OCI-LY1 (cell line): ENCODE measurements around the gene HAPLN3.

Experiments used
- H2AFZ ChIP-seq: fragments of 200-600 bp; sonication (generic), shearing (Covaris generic); 2 replicates; pipeline ENCODE4 v1.6.0; 2014; ENCODE audit warnings: antibody characterized with exemption, mild to moderate bottlenecking, low read length
- H3F3A ChIP-seq: fragments of 200-600 bp; sonication (generic), shearing (Covaris generic); 2 replicates; pipeline ENCODE4 v1.6.0; 2014; ENCODE audit warnings: mild to moderate bottlenecking, antibody characterized with exemption, low read length, moderate library complexity; ENCODE audit not compliant: insufficient read depth
- H3K27ac ChIP-seq: fragments of 200-600 bp; sonication (generic); 2 replicates; pipeline ENCODE4 v1.5.1; 2014; ENCODE audit warnings: low read length, mixed run types, mild to moderate bottlenecking, low read depth; ENCODE audit not compliant: poor library complexity, severe bottlenecking
- H3K27me3 ChIP-seq: fragments of 200-600 bp; sonication (generic); 2 replicates; pipeline ENCODE4 v1.6.0; 2014; ENCODE audit warnings: antibody characterized with exemption, mild to moderate bottlenecking, low read length, moderate library complexity; ENCODE audit not compliant: insufficient read depth
- H3K36me3 ChIP-seq: fragments of 200-600 bp; sonication (generic); 2 replicates; pipeline ENCODE4 v1.6.1; 2014; ENCODE audit warnings: mild to moderate bottlenecking, antibody characterized with exemption, low read length, moderate library complexity, mixed read lengths; ENCODE audit not compliant: insufficient read depth
- H3K4me1 ChIP-seq: fragments of 200-600 bp; sonication (generic); 2 replicates; pipeline ENCODE4 v1.5.1; 2014; ENCODE audit warnings: mild to moderate bottlenecking, low read length, moderate library complexity; ENCODE audit not compliant: insufficient read depth, severe bottlenecking
- H3K4me2 ChIP-seq: fragments of 200-600 bp; sonication (generic), shearing (Covaris generic); 2 replicates; pipeline ENCODE4 v1.6.1; 2014; ENCODE audit warnings: low read length
- H3K4me3 ChIP-seq: fragments of 200-600 bp; sonication (generic); 2 replicates; pipeline ENCODE4 v1.5.1; 2014; ENCODE audit warnings: low read length, low read depth, mild to moderate bottlenecking, mixed read lengths; ENCODE audit not compliant: poor library complexity, severe bottlenecking
- H3K79me2 ChIP-seq: fragments of 200-600 bp; shearing (Covaris generic); 2 replicates; pipeline ENCODE4 v1.6.1; 2016; ENCODE audit warnings: mixed run types, low read length, mixed read lengths; ENCODE audit not compliant: insufficient read depth
- H3K9ac ChIP-seq: fragments of 200-600 bp; sonication (generic), shearing (Covaris generic); 2 replicates; pipeline ENCODE4 v1.6.1; 2014; ENCODE audit warnings: mild to moderate bottlenecking, low read length, mixed read lengths
- H3K9me2 ChIP-seq: fragments of 200-600 bp; sonication (generic), shearing (Covaris generic); 2 replicates; pipeline ENCODE4 v1.6.1; 2014; ENCODE audit warnings: low read depth, mild to moderate bottlenecking, low read length, mixed read lengths
- H3K9me3 ChIP-seq: fragments of 200-600 bp; shearing (Covaris generic); 2 replicates; pipeline ENCODE4 v1.6.1; 2014; ENCODE audit warnings: low read length, mixed read lengths
- H4K20me1 ChIP-seq: fragments of 200-600 bp; sonication (generic), shearing (Covaris generic); 2 replicates; pipeline ENCODE4 v1.6.0; 2016; ENCODE audit warnings: mild to moderate bottlenecking, low read length; ENCODE audit not compliant: insufficient read depth
- EZH2 ChIP-seq: fragments of 200-600 bp; sonication (generic), shearing (Covaris generic); IDR thresholded peaks from 2 replicates; pipeline ENCODE4 v1.8.0; 2017; ENCODE audit warnings: borderline replicate concordance, mixed run types, mild to moderate bottlenecking, antibody characterized with exemption, low read length, moderate library complexity, mixed read lengths
- TF ChIP-seq, protein P1 (sequence below): fragments of 200-600 bp; sonication (generic), shearing (Covaris generic); IDR thresholded peaks from 2 replicates; pipeline ENCODE4 v1.5.1; 2017; ENCODE audit warnings: mild to moderate bottlenecking, antibody characterized with exemption, low read length, moderate library complexity, mixed read lengths

Gene HAPLN3

DNA sequence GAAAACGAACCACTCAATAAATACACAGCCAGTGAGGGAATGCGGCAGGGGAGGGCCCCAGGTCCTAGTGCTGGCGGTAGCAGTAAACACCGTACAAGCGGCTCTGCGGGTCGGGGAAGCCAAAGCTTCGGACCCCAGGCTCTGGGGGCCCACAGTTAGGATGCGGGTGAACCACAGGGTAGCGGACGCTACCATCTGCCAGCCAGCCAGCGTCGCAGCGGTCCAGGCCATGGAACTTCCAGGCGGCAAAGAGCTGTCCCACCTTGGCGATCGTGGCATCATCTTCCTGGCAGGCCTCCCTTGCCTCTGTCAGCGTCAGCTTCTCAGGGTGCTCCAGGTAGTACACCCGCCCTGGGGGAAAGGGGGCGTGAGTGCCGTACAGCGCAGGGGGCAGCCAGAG, 17.4 kb downstream of the HAPLN3 start:
- no peak overlapping the region for H2AFZ ChIP-seq

DNA sequence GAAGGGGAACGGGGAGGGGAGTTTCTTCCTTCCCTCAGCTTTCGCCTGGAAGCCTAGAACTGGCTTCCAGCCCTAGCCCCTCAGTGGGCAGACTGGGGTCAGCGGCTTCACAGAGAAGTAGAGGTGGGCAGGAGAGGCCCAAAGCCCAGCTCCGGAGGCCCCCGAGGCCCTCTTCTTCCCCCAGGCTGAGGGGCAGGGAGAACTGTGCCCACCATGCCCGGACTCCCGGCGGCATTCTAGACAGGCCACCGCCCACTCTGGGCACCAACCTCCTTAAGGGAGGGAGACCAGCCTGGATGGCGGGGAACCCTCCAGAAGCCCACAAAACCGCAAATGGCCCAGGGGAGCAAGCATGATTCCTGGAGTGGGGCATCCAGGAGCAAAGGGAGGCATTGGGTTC, 17.9 kb downstream of the HAPLN3 start:
- H3K27ac ChIP-seq: no peak overlapping the region
- TF ChIP-seq, protein P1, sequence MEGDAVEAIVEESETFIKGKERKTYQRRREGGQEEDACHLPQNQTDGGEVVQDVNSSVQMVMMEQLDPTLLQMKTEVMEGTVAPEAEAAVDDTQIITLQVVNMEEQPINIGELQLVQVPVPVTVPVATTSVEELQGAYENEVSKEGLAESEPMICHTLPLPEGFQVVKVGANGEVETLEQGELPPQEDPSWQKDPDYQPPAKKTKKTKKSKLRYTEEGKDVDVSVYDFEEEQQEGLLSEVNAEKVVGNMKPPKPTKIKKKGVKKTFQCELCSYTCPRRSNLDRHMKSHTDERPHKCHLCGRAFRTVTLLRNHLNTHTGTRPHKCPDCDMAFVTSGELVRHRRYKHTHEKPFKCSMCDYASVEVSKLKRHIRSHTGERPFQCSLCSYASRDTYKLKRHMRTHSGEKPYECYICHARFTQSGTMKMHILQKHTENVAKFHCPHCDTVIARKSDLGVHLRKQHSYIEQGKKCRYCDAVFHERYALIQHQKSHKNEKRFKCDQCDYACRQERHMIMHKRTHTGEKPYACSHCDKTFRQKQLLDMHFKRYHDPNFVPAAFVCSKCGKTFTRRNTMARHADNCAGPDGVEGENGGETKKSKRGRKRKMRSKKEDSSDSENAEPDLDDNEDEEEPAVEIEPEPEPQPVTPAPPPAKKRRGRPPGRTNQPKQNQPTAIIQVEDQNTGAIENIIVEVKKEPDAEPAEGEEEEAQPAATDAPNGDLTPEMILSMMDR: no peak
- no peak for TF ChIP-seq EZH2
- H3K9ac ChIP-seq: no peak overlapping the region
- no peak overlapping the region for H2AFZ ChIP-seq
- H3K79me2 ChIP-seq: no peaks in the 10 kb centered on the region
- H4K20me1 ChIP-seq: no peaks in the 10 kb centered on the region
- H3K4me2 ChIP-seq: no peak overlapping the region
- no peaks in the 10 kb centered on the region for H3K9me3 ChIP-seq
- no peaks in the 10 kb centered on the region for H3F3A ChIP-seq
- no peaks in the 10 kb centered on the region for H3K36me3 ChIP-seq
- no peaks in the 10 kb centered on the region for H3K9me2 ChIP-seq
- H3K4me3 ChIP-seq: no peak overlapping the region
- H3K27me3 ChIP-seq: no peaks in the 10 kb centered on the region; the same call in 1 of the 2 replicates
- no peaks in the 10 kb centered on the region for H3K4me1 ChIP-seq

More for the DNA sequence above, 17.4 kb downstream of the HAPLN3 start:
- no peaks in the 10 kb centered on the region for H3K9me2 ChIP-seq
- no peaks in the 10 kb centered on the region for H3K4me1 ChIP-seq
- H3K27ac ChIP-seq: no peak overlapping the region
- H3K4me3 ChIP-seq: no peak overlapping the region
- no peaks in the 10 kb centered on the region for H3K79me2 ChIP-seq
- no peaks in the 10 kb centered on the region for H3F3A ChIP-seq
- H3K36me3 ChIP-seq: no peaks in the 10 kb centered on the region
- no peak overlapping the region for H3K9ac ChIP-seq
- H4K20me1 ChIP-seq: no peaks in the 10 kb centered on the region
- no peaks in the 10 kb centered on the region; the same call in 1 of the 2 replicates for H3K27me3 ChIP-seq
- TF ChIP-seq, protein P1: no peak
- no peak for TF ChIP-seq EZH2
- H3K9me3 ChIP-seq: no peaks in the 10 kb centered on the region
- no peak overlapping the region for H3K4me2 ChIP-seq

DNA sequence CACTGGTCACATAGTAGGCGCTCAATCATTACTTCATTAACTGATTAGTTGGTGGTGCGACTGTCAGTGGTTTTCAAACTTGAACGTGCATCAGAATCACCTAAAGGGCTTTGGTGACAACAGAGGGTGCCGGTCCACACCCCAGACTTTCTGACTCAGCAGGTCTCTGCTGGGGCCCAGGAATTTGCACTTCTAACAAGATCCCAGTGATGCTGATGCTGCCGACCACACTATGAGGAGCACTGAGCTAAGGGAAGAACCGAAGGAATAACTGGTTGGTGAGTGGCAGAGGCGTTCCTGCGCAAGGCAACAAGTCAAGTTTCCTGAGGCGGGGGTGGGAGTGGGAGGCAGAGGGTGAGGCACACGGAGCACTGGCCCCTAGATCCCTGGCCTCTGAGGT, 18.8 kb downstream of the HAPLN3 start:
- Histone ChIP-seq H3K9me2 (no peaks in the 10 kb centered on the region), H3F3A (no peaks in the 10 kb centered on the region), H3K27ac (no peak overlapping the region), H3K27me3 (no peaks in the 10 kb centered on the region; the same call in 1 of the 2 replicates), H4K20me1 (no peaks in the 10 kb centered on the region), H3K4me3 (no peak overlapping the region), H3K4me1 (no peaks in the 10 kb centered on the region), H2AFZ (no peak overlapping the region), H3K9me3 (no peaks in the 10 kb centered on the region), H3K36me3 (no peaks in the 10 kb centered on the region), H3K4me2 (no peak overlapping the region), H3K79me2 (no peaks in the 10 kb centered on the region), H3K9ac (no peak overlapping the region)
- TF ChIP-seq, protein P1: no peak
- no peak for TF ChIP-seq EZH2
